GM12865 (cell line): ENCODE data around the gene MEIS1.

Experiments
- DNase-seq: peaks from one replicate; pipeline ENCODE4 v3.0.0; 2010; ENCODE audit warnings: low read depth
- H3K4me3 ChIP-seq: 2 replicates; pipeline ENCODE4 v1.5.1; 2011; ENCODE audit warnings: mild to moderate bottlenecking, low read depth, low read length, control low read depth
- TF ChIP-seq, protein P1 (sequence below): IDR thresholded peaks from 2 replicates; pipeline ENCODE4 v1.5.1; 2011; ENCODE audit warnings: low read length, control low read depth, low read depth, inconsistent platforms; ENCODE audit not compliant: insufficient read depth; ENCODE audit errors: missing control alignments

The MEIS1 gene

DNA sequence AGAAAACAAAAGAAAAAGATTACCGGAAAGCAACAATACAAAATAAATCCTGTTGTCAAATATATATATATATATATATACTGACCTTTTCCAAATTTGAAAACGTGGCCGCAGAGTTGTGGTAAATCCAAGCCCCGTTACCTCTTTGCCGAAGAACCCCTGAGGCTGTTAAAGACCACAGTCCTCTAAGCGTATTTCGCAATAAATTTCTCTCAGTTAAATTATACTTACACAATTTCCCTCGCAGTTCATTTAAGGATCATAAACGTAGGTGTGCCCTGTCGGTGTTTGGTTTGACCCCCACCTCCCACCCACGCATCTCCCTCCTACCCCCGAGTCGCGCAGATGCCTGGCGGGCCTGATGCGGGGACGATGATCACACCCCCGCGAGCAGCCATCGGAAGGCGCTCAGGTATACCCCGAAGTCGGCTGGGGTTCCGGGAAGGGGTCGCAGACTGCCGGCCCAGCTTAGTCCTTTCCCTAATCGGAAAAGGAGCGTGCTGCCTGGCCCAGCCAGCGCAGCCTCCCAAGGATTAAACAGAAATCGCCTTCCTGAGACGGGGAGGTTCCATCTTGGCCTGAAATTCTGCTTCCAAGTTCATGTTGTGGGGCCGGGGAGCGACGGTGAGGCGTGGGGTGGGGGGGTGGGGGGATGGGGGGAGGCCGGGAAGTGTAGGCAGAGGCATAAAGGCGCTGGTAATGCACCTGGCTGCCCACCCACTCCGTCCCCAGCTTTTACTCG is 2.9 kb upstream of the MEIS1 start:
- TF ChIP-seq, protein P1, sequence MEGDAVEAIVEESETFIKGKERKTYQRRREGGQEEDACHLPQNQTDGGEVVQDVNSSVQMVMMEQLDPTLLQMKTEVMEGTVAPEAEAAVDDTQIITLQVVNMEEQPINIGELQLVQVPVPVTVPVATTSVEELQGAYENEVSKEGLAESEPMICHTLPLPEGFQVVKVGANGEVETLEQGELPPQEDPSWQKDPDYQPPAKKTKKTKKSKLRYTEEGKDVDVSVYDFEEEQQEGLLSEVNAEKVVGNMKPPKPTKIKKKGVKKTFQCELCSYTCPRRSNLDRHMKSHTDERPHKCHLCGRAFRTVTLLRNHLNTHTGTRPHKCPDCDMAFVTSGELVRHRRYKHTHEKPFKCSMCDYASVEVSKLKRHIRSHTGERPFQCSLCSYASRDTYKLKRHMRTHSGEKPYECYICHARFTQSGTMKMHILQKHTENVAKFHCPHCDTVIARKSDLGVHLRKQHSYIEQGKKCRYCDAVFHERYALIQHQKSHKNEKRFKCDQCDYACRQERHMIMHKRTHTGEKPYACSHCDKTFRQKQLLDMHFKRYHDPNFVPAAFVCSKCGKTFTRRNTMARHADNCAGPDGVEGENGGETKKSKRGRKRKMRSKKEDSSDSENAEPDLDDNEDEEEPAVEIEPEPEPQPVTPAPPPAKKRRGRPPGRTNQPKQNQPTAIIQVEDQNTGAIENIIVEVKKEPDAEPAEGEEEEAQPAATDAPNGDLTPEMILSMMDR: no peak
- no peak for DNase-seq
- no peak overlapping the region for H3K4me3 ChIP-seq

DNA sequence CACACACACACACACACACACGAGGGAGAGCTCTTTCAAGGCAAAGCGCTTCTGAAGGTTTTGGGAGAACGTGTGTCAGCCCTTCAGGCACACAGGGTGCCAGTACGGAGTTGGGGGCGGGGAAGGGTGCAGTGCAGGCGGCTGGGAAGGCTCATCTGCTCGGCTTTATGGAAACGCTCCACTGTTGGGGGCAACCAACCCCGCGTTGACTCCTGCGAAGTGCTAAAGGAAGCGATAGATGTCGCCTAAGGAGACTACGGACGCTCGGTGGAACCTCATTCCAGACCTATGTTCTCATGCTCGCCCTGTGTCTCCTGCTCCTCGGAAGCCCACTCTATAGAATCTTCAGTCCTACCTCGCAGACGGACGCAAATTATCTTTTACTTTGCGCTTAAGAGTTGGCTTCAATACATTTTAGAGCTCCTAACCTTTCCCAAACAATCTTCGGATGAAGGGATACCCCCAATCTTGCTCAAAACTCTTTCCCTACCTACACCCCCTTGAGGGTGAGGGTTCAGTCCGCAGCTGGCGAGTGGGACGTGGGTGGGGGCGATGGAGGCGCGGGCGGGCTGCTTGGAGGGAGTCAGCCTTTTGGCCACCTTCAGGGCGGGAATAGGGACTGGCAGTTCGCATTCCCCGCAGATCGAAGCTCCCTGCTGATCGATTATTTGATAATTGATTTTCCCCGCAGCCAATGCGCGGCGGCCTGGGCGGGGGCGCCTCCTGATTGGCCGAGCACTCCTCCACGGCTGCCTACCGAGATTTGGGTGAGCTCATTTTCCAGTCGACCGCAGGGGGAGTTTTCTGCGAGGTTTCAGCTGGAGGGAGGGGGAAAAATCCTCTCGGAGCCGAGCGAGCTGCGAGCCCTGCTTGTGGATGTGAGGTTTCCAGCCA is 1.9 kb upstream of the MEIS1 start:
- DNase-seq: no peak
- H3K4me3 ChIP-seq: no peak overlapping the region
- TF ChIP-seq, protein P1: no peak

DNA sequence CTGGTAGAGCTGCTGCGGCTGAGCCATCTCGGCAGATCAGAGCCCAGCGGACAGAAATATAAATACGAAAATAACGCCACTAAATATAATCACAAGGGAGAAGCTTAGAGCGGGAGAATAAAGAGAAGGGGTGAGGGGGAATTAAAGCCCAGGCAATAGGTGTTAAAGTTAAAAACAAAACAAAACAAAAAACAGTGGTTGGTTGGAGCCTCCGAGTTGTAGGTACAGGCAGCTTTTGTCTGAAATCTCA is 1.3 kb upstream of the MEIS1 start:
- no peak for DNase-seq
- TF ChIP-seq, protein P1: no peak
- peak overlapping the region; percentile 56 for H3K4me3 ChIP-seq

DNA sequence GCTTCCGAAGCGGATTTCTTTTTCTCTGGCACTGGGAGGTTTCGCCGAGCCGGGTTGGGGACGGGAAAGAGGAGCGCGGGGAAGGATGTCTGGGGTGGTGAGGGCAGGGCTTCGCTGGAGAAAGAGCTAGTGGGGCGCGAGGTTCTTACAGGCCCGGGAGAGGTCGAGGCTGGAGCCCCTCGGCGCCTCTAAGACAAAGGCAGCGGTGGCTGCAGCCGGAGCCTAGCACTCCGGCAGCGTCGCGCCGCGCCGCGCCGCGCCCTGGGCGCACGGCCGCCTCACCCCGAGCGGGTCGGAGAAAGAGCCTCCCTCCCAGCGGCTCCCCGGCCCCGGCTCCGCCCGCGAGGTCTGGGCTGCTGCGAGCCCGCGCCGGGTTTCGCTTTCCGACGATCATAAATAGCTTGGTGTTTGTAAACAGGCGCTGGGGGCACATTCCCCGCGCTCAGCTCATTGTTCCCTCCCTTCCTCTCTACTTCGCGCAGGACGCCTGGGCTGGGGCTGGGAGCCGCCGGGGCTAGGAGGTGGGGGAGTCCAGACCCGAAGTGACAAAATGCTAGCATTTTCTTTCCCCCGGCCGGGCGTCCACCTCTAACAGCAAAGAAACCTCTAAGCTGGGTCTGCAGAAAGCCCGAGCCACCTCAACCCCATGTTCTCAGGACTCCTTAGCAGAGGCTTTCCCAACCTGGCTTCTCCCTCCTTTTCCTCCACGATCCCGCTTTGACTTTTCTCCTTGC is 813 bp upstream of the MEIS1 start:
- peak; percentile 51 for DNase-seq
- peak overlapping the region; percentile 56 for H3K4me3 ChIP-seq
- TF ChIP-seq, protein P1: no peak

DNA sequence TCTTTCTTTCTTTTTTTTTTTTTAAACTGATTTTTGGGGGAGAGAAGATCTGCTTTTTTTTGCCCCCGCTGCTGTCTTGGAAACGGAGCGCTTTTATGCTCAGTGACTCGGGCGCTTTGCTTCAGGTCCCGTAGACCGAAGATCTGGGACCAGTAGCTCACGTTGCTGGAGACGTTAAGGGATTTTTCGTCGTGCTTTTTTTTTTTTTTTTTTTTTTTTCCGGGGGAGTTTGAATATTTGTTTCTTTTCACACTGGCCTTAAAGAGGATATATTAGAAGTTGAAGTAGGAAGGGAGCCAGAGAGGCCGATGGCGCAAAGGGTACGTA is 587 bp downstream of the MEIS1 start:
- H3K4me3 ChIP-seq: peak overlapping the region; percentile 56; the same call in 1 of the 2 replicates
- TF ChIP-seq, protein P1: no peak
- DNase-seq: no peak

DNA sequence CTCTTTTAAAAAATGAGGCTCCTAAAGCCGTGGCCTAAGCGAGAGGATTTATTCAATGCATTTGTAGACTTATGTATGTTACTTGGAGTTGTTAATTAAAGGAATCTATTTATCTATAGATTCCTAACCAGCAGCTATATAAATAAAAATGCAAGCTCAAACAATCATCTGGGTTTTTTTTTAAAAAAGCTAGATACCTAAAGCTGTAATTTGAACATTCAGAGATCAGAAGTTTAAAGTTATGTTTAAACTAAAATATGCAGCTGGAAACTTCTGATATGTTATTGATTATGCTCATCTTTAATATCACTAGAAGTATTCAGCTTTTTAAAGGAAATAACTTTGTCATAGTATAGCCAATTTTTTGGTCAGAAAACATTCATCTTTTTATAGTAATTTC is 1.0 kb downstream of the MEIS1 start:
- TF ChIP-seq, protein P1: no peak
- DNase-seq: no peak
- H3K4me3 ChIP-seq: no peak overlapping the region
